A549 (cell line): Measurements from ENCODE around the gene TMEM117.

Experiments used
- REST ChIP-seq: fragments of 200-600 bp; sonication (generic); IDR thresholded peaks from 2 replicates; pipeline ENCODE4 v1.6.1; 2016; ENCODE audit warnings: antibody characterized with exemption, mild to moderate bottlenecking, moderate library complexity
- TF ChIP-seq, protein P1 (sequence below): fragments of >200 bp; sonication (Bioruptor Twin); formaldehyde crosslinking; IDR thresholded peaks from 3 replicates; pipeline ENCODE4 v1.5.1; 2016

DNA sequence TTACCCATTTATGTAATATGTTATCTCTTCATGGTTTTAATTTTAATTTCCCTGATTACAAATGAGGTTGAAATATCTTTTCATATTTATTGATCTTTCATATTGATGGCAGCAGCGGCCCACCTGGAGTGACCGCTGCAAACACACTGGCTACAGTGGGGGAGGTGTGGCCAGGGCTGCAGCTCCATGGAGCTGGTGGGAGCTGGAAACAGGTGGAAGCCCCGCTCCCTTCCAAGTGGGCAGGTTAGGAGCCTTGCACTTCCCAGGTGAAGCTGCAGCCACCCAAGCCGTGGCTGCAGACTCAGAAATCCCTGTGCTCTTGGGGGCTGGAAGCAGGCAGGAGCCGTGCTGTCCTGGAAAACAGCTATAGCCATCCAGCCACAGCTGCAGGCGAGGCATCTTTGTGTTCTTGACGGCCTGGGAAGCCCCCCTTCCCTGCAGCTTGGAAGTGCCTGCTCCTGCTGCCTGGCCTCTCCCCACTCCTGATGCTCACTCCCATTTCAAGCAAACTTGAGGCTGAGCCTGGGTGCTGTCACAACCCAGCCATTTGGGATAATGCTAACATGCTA lies 201.1 kb downstream of the TMEM117 start:
- TF ChIP-seq, protein P1, sequence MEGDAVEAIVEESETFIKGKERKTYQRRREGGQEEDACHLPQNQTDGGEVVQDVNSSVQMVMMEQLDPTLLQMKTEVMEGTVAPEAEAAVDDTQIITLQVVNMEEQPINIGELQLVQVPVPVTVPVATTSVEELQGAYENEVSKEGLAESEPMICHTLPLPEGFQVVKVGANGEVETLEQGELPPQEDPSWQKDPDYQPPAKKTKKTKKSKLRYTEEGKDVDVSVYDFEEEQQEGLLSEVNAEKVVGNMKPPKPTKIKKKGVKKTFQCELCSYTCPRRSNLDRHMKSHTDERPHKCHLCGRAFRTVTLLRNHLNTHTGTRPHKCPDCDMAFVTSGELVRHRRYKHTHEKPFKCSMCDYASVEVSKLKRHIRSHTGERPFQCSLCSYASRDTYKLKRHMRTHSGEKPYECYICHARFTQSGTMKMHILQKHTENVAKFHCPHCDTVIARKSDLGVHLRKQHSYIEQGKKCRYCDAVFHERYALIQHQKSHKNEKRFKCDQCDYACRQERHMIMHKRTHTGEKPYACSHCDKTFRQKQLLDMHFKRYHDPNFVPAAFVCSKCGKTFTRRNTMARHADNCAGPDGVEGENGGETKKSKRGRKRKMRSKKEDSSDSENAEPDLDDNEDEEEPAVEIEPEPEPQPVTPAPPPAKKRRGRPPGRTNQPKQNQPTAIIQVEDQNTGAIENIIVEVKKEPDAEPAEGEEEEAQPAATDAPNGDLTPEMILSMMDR: no peak
- no peak for TF ChIP-seq REST
